ENCODE measurements around the gene FXR2.
A peak's percentile ranks its signal among the peaks of the same experiment; 100 is the strongest.

The FXR2 gene

GRCh38 chr17:7589891-7590691 is 24.6 kb downstream of the FXR2 start, which contains the start of gene SOX15:
TSS of gene SOX15 (minus strand) at chr17:7590094. CDS start at chr17:7589676, 418 bp downstream.
- TF ChIP-seq, protein P1, sequence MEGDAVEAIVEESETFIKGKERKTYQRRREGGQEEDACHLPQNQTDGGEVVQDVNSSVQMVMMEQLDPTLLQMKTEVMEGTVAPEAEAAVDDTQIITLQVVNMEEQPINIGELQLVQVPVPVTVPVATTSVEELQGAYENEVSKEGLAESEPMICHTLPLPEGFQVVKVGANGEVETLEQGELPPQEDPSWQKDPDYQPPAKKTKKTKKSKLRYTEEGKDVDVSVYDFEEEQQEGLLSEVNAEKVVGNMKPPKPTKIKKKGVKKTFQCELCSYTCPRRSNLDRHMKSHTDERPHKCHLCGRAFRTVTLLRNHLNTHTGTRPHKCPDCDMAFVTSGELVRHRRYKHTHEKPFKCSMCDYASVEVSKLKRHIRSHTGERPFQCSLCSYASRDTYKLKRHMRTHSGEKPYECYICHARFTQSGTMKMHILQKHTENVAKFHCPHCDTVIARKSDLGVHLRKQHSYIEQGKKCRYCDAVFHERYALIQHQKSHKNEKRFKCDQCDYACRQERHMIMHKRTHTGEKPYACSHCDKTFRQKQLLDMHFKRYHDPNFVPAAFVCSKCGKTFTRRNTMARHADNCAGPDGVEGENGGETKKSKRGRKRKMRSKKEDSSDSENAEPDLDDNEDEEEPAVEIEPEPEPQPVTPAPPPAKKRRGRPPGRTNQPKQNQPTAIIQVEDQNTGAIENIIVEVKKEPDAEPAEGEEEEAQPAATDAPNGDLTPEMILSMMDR (IDR thresholded peaks at IDR 0.05; ENCODE audit: insufficient read depth, low read length, poor library complexity, severe bottlenecking): no peak
- no peak for TF ChIP-seq EZH2phosphoT487 (conservative IDR thresholded peaks at IDR 0.05; ENCODE audit: low read length)
- H3K79me2 ChIP-seq (ENCODE audit: insufficient read depth, low read length): peaks cover 10% of the 10 kb centered on the region
- H3K4me2 ChIP-seq (ENCODE audit: low read depth, low read length, poor library complexity, severe bottlenecking): no peak within 1 kb of the TSS
- H3K9me2 ChIP-seq (replicated peaks; ENCODE audit: insufficient read depth, low read length): no peaks in the 10 kb centered on the region
- H3K36me3 ChIP-seq (ENCODE audit: low read length): peaks cover 6% of the 10 kb centered on the region; the same call in 1 of the 2 replicates
- no peaks in the 10 kb centered on the region for H4K20me1 ChIP-seq (ENCODE audit: low read depth, low read length)
- H2AFZ ChIP-seq (ENCODE audit: low read depth, low read length, severe bottlenecking): no peak within 1 kb of the TSS
- no peak within 1 kb of the TSS for H3K9ac ChIP-seq (ENCODE audit: low read length)
- H3K9me3 ChIP-seq (ENCODE audit: insufficient read depth, low read length): no peaks in the 10 kb centered on the region
- H3K27ac ChIP-seq (ENCODE audit: low read depth, low read length): no peak within 1 kb of the TSS
- H3F3A ChIP-seq (ENCODE audit: insufficient read depth): no peaks in the 10 kb centered on the region
- no peaks in the 10 kb centered on the region for H3K27me3 ChIP-seq (ENCODE audit: low read length)
- no peak within 1 kb of the TSS for H3K4me3 ChIP-seq (ENCODE audit: insufficient read depth, low read length, poor library complexity, severe bottlenecking)

DNA sequence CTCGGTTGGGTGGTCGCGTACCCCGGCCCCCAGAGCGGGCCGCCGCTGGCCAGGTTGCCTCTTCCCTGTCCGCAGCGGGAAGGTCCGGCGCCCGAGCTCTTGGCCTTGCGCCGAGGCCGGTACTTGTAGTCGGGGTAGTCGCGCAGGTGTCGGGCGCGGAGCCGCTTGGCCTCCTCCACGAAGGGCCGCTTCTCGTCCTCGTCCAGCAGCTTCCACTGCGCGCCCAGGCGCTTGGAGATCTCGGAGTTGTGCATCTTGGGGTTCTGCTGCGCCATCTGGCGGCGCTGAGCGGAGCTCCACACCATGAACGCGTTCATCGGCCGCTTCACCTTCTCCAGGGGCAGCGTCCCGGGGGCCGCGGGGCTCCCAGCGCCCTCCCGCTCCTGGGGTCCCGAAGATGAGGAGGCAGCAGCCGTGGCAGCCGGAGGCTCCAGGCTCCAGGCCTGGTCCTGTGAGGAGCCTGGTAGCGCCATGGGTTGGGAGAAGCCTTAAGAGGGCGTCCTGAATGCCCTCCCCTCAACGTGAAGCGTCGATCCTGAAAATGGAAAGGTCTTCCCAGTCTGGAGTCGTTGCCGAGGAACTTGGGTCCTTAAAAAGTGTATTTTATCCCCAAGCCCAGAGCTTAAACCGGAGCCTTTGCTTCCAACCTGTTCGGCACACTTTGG is 25.4 kb downstream of the FXR2 start:
- H4K20me1 ChIP-seq (ENCODE audit: low read depth, low read length): no peaks in the 10 kb centered on the region
- no peak overlapping the region for H3K9ac ChIP-seq (ENCODE audit: low read length)
- no peak overlapping the region for H3K27ac ChIP-seq (ENCODE audit: low read depth, low read length)
- no peak overlapping the region for H3K4me3 ChIP-seq (ENCODE audit: insufficient read depth, low read length, poor library complexity, severe bottlenecking)
- H3K9me3 ChIP-seq (ENCODE audit: insufficient read depth, low read length): no peaks in the 10 kb centered on the region
- 0 out of 2 replicates have a peak, but pooled peaks cover 1% of the 10 kb centered on the region for H3K36me3 ChIP-seq (ENCODE audit: low read length)
- no peak overlapping the region for H3K4me2 ChIP-seq (ENCODE audit: low read depth, low read length, poor library complexity, severe bottlenecking)
- H3K9me2 ChIP-seq (replicated peaks; ENCODE audit: insufficient read depth, low read length): no peaks in the 10 kb centered on the region
- no peaks in the 10 kb centered on the region for H3F3A ChIP-seq (ENCODE audit: insufficient read depth)
- no peak overlapping the region for H2AFZ ChIP-seq (ENCODE audit: low read depth, low read length, severe bottlenecking)
- peaks cover 18% of the 10 kb centered on the region for H3K79me2 ChIP-seq (ENCODE audit: insufficient read depth, low read length)
- H3K27me3 ChIP-seq (ENCODE audit: low read length): no peaks in the 10 kb centered on the region
- no peak for TF ChIP-seq EZH2phosphoT487 (conservative IDR thresholded peaks at IDR 0.05; ENCODE audit: low read length)
- TF ChIP-seq, protein P1 (IDR thresholded peaks at IDR 0.05; ENCODE audit: insufficient read depth, low read length, poor library complexity, severe bottlenecking): peak; percentile 58

DNA sequence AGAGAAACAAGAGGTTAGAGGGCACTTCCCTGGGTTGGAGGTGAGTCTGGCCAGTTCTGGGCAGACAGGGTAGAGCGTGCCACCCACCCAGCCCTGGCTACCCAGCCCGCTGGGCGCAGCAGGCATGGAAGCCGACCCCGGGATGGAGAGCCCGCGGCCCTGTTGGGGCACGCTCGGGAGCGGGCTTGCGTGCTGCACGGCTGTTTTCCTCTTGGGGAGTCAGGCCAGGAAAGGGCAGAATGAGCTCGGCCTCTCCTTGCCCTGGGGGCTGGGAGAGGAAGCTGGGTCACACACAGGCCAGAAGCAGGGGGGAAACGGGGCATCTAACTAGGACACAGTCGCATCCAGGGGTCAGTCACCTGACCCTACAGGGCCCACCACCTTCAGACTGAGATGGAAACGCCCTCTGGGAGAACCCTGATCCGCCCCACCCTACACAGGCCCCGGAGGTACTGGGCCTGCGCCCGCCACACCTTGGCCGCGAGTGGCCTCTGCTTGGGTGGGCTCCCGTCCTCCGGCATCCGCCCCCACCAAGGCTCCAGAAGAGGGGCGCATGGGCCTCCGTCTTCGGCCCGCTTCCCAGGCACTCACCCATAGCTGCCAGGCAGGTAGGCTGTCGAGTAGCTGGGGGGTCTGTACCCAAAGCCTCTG is 26.0 kb downstream of the FXR2 start:
- Histone ChIP-seq H3K27me3 (ENCODE audit: low read length) (no peaks in the 10 kb centered on the region), H3K9ac (ENCODE audit: low read length) (no peak overlapping the region), H3K4me3 (ENCODE audit: insufficient read depth, low read length, poor library complexity, severe bottlenecking) (no peak overlapping the region), H3K79me2 (ENCODE audit: insufficient read depth, low read length) (peaks cover 20% of the 10 kb centered on the region), H3K9me3 (ENCODE audit: insufficient read depth, low read length) (no peaks in the 10 kb centered on the region), H2AFZ (ENCODE audit: low read depth, low read length, severe bottlenecking) (no peak overlapping the region), H4K20me1 (ENCODE audit: low read depth, low read length) (no peaks in the 10 kb centered on the region), H3F3A (ENCODE audit: insufficient read depth) (no peaks in the 10 kb centered on the region), H3K4me2 (ENCODE audit: low read depth, low read length, poor library complexity, severe bottlenecking) (no peak overlapping the region), H3K27ac (ENCODE audit: low read depth, low read length) (no peak overlapping the region), H3K9me2 (replicated peaks; ENCODE audit: insufficient read depth, low read length) (no peaks in the 10 kb centered on the region), H3K36me3 (ENCODE audit: low read length) (no peaks in the 10 kb centered on the region)
- no peak for TF ChIP-seq EZH2phosphoT487 (conservative IDR thresholded peaks at IDR 0.05; ENCODE audit: low read length)
- TF ChIP-seq, protein P1 (IDR thresholded peaks at IDR 0.05; ENCODE audit: insufficient read depth, low read length, poor library complexity, severe bottlenecking): no peak
